Tibial artery (tissue), 4 donors: ENCODE data around the gene CAPN15.
"Not testable (repeated sequence)": the region's sequence is repeated elsewhere in the genome, so short reads cannot be mapped to it uniquely, and the experiment has no call there.

Source experiments
- DNase-seq, 2 donors: peaks; one replicate each; pipeline ENCODE4 v3.0.0-alpha.2; 2019
- H3K27ac ChIP-seq, 2 donors: fragments of 200-600 bp; sonication (generic) in 1 of 2; 1 replicate in 1 of 2; 2 replicates in 1 of 2; pipeline ENCODE4 v1.5.1; 2018 to 2019; ENCODE audit warnings: mild to moderate bottlenecking in 1 of 2
- H3K27me3 ChIP-seq, 2 donors: fragments of 200-600 bp; sonication (generic) in 1 of 2; one replicate each; pipeline versions ENCODE4 v1.5.1 to v1.6.0; 2016 to 2019
- H3K36me3 ChIP-seq, 3 donors: fragments of 200-600 bp; sonication (generic) in 2 of 3; one replicate each; pipeline ENCODE4 v1.5.1; 2016 to 2019; ENCODE audit warnings: mild to moderate bottlenecking in 2 of 3
- H3K4me1 ChIP-seq, 4 donors: fragments of 200-600 bp; sonication (generic) in 2 of 4; 1 replicate in 3 of 4; 2 replicates in 1 of 4; pipeline ENCODE4 v1.5.1; 2016 to 2019
- H3K4me3 ChIP-seq, 2 donors: fragments of 200-600 bp; sonication (generic) in 1 of 2; 1 replicate in 1 of 2; 2 replicates in 1 of 2; pipeline ENCODE4 v1.5.1; 2018 to 2019; ENCODE audit warnings: mild to moderate bottlenecking in 2 of 2
- H3K9me3 ChIP-seq, 3 donors: fragments of 200-600 bp; sonication (generic) in 1 of 3; one replicate each; pipeline ENCODE4 v1.5.1; 2016 to 2019
- CTCF ChIP-seq, 2 experiments: fragments of 200-600 bp in 1 of 2; fragments of 450-650 bp in 1 of 2; IDR thresholded peaks; one replicate each; pipeline ENCODE4 v1.5.1; 2017 to 2019; ENCODE audit warnings: antibody characterized with exemption in 2 of 2, mild to moderate bottlenecking in 1 of 2, moderate library complexity in 1 of 2
- intact Hi-C: fragments of 100-400 bp; cut with DNase I; formaldehyde crosslinking; loops from one replicate; pipeline ENCODE4 v1.15.0; 2023; ENCODE audit warnings: low total_unique reads

CAPN15 gene

GRCh38 chr16:490768-491167, 36.7 kb upstream of the CAPN15 start:
- Histone ChIP-seq H3K4me1 (no peaks in the 10 kb centered on the region), H3K4me3 (no peak overlapping the region), H3K27ac (no peak overlapping the region), H3K9me3 (no peaks in the 10 kb centered on the region), H3K27me3 (no peaks in the 10 kb centered on the region), H3K36me3 (peaks cover 26 to 51% (median 34%) of the 10 kb centered on the region in 3 donors)
- intact Hi-C loops = no loop called here
- TF ChIP-seq CTCF (IDR thresholded peaks at IDR 0.05) = no peak
- no peak for DNase-seq

- intact Hi-C loops = no loop called here
Measured at GRCh38 chr16:491220-491919, 36.1 kb upstream of the CAPN15 start.

GRCh38 chr16:492211-492875, 35.2 kb upstream of the CAPN15 start:
- intact Hi-C loops = no loop called here
- no peak overlapping the region for H3K27ac ChIP-seq
- no peaks in the 10 kb centered on the region for H3K9me3 ChIP-seq
- no peak for DNase-seq
- H3K36me3 ChIP-seq = peaks cover 26 to 53% (median 34%) of the 10 kb centered on the region in 3 donors
- H3K4me1 ChIP-seq = no peaks in the 10 kb centered on the region
- H3K4me3 ChIP-seq = no peak overlapping the region
- H3K27me3 ChIP-seq = no peaks in the 10 kb centered on the region
- TF ChIP-seq CTCF (IDR thresholded peaks at IDR 0.05) = no peak

More at GRCh38 chr16:491220-491919, 36.1 kb upstream of the CAPN15 start:
- no peak for TF ChIP-seq CTCF (IDR thresholded peaks at IDR 0.05)
- Histone ChIP-seq H3K27ac (no peak overlapping the region), H3K27me3 (no peaks in the 10 kb centered on the region), H3K36me3 (peaks cover 26 to 50% (median 34%) of the 10 kb centered on the region in 3 donors), H3K4me1 (no peaks in the 10 kb centered on the region), H3K9me3 (no peaks in the 10 kb centered on the region), H3K4me3 (no peak overlapping the region)
- no peak for DNase-seq

GRCh38 chr16:494676-495075, 32.8 kb upstream of the CAPN15 start:
- peaks cover 19 to 56% (median 23%) of the 10 kb centered on the region in 3 donors for H3K36me3 ChIP-seq
- DNase-seq, H3K4me3 ChIP-seq, H3K27me3 ChIP-seq, H3K4me1 ChIP-seq, H3K9me3 ChIP-seq, intact Hi-C loops, H3K27ac ChIP-seq: not testable (repeated sequence)

- no peak overlapping the region for H3K4me3 ChIP-seq
- intact Hi-C loops = no loop called here
- no peaks in the 10 kb centered on the region for H3K4me1 ChIP-seq
- no peaks in the 10 kb centered on the region for H3K9me3 ChIP-seq
- H3K36me3 ChIP-seq = peaks cover 14 to 55% (median 18%) of the 10 kb centered on the region in 3 donors
- no peak for DNase-seq
- H3K27ac ChIP-seq = no peak overlapping the region
- peak; percentile 18 to 30 for TF ChIP-seq CTCF (IDR thresholded peaks at IDR 0.05)
- no peaks in the 10 kb centered on the region for H3K27me3 ChIP-seq
Measured at GRCh38 chr16:495127-495748, 32.3 kb upstream of the CAPN15 start.
